ENCODE data around the gene GPR149. TPM values are rescaled to one million over a fixed set of nuclear protein-coding genes. Genes with fewer than 3 reads are reported as not detected.

GPR149 gene
- total and polyA plus RNA-seq, 2 of the 8 experiments (the other 6 are each of a cell fraction or from before 2014, with no cell fraction given) = not detected

GRCh38 chr3:154324919-154325318 is 105.1 kb downstream of the GPR149 start (continued):
- TF ChIP-seq CHD7 (IDR thresholded peaks at IDR 0.05; ENCODE audit: insufficient replicate concordance, low read length) = no peak
- TF ChIP-seq NRF1 (IDR thresholded peaks at IDR 0.05; ENCODE audit: low read depth, low read length) = no peak
- no peak for TF ChIP-seq POLR2AphosphoS5 (IDR thresholded peaks at IDR 0.05; ENCODE audit: low read depth, low read length)
- no peak for TF ChIP-seq ASH2L (IDR thresholded peaks at IDR 0.05; ENCODE audit: low read length)
- no peak for TF ChIP-seq RNF2 (IDR thresholded peaks at IDR 0.05; ENCODE audit: borderline replicate concordance, low read depth, low read length, missing control alignments, poor library complexity, severe bottlenecking)
- no peak for TF ChIP-seq EZH2 (IDR thresholded peaks at IDR 0.05; ENCODE audit: low read depth, low read length, severe bottlenecking)
- no peak for TF ChIP-seq SIRT6 (IDR thresholded peaks at IDR 0.05; ENCODE audit: low read length)
- TF ChIP-seq, protein P1, sequence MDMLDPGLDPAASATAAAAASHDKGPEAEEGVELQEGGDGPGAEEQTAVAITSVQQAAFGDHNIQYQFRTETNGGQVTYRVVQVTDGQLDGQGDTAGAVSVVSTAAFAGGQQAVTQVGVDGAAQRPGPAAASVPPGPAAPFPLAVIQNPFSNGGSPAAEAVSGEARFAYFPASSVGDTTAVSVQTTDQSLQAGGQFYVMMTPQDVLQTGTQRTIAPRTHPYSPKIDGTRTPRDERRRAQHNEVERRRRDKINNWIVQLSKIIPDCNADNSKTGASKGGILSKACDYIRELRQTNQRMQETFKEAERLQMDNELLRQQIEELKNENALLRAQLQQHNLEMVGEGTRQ (IDR thresholded peaks at IDR 0.05; ENCODE audit: low read length) = no peak
- no peak for TF ChIP-seq EP300 (IDR thresholded peaks at IDR 0.05; ENCODE audit: borderline replicate concordance in 1 of 2, low read depth in 2 of 2, low read length in 2 of 2)
- TF ChIP-seq TEAD4 (IDR thresholded peaks at IDR 0.05; ENCODE audit: low read depth, low read length) = no peak

Measured in H1 (cell line).